Middle frontal gyrus (tissue), 1 donor: ENCODE data around the gene ABCB11.
"Not testable (repeated sequence)": the region's sequence is repeated elsewhere in the genome, so short reads cannot be mapped to it uniquely, and the experiment has no call there.

Source experiments
- DNase-seq: peaks from one replicate; pipeline ENCODE4 v3.0.0-alpha.2; 2015; ENCODE audit warnings: low spot score; ENCODE audit errors: extremely low spot score

ABCB11 gene

DNA sequence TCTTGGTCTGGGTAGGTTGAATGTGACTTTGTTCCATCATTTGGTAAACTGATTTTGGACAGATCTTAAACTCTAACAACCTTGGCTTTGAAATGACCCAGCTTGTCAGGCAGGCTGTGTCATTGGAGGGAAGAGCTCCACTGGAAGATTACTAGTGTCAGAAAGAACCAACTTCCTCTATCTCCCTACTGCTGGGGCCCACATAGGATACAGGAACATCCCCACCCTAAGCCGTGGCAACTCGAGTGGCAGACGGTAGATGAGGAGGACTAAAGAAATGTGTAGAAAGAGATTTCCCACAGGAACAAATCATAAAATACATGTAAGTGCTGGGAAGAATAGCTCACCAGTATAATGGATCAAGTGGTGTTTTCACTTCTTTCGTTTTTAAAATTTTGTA lies 134.3 kb downstream of the ABCB11 start:
- no peak for DNase-seq

DNA sequence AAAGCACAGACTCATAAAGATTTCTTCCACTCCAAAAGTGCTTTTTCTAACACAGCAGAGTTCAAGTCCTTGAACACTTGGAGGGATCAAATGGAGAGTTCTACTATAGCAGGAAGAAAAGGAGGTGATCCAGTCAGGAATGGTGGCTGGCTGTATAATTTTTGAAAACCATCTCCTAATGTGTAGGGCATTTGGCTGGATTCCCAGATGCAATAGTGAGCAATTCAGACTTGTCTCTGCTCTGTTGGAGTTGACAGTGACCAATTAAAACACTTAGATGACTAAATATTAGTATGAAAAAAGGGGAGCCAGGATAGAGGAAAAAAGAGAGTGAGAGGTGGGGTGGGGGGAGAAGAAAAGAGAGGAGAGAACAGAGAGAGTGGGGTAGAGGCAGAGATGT lies 135.4 kb downstream of the ABCB11 start:
- no peak for DNase-seq

DNA sequence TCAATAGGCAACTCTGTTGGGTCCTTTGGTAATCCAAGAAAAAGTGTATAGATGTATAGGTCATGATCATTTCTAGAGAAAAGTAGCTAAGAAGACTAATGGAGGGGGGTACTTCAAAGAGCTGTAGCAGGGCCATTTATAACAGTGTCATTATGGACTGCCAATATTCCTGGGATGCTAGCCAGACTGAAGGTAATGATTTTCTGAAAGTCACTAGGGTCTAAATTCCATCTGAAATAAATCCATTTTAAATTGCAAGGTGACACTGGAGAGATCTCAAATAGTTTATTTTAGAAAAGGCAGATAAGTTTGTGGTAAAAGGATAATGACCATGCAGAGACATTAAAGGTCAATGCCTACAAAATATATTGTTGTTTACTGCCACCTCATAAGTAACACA lies 136.4 kb downstream of the ABCB11 start:
- DNase-seq = no peak

GRCh38 chr2:168894101-168894500 lies 137.0 kb downstream of the ABCB11 start:
- DNase-seq = no peak

- DNase-seq = no peak
Measured at GRCh38 chr2:168892327-168892726, 138.8 kb downstream of the ABCB11 start.

GRCh38 chr2:168890006-168890782 lies 140.9 kb downstream of the ABCB11 start, which contains the start of gene SPC25:
SPC25 (minus strand) TSS chr2:168890430; CDS start chr2:168889519, 911 bp downstream.
- peak; percentile 72 for DNase-seq

- DNase-seq = no peak
Measured at GRCh38 chr2:168889635-168890005, 141.5 kb downstream of the ABCB11 start.

DNA sequence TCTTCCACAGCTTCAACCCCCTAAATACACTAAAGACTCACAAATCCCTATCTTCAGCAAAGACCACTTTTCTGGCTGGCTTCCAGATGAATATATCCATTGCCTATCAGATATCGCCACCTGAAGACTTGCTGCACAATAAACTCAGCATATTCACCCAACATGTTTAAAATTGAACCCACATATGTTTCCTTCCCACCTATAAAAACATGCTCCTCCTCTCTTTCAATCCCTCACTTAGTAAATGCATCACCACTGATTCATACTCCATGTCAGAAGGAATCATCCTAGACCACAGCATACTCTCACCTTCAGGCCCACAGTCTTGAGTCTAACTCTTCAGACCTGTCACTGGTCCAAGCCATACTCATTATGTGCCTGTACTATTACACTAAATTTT lies 146.1 kb downstream of the ABCB11 start:
- no peak for DNase-seq

- not testable (repeated sequence) for DNase-seq
Measured at GRCh38 chr2:168882163-168882562, 149.0 kb downstream of the ABCB11 start.

DNA sequence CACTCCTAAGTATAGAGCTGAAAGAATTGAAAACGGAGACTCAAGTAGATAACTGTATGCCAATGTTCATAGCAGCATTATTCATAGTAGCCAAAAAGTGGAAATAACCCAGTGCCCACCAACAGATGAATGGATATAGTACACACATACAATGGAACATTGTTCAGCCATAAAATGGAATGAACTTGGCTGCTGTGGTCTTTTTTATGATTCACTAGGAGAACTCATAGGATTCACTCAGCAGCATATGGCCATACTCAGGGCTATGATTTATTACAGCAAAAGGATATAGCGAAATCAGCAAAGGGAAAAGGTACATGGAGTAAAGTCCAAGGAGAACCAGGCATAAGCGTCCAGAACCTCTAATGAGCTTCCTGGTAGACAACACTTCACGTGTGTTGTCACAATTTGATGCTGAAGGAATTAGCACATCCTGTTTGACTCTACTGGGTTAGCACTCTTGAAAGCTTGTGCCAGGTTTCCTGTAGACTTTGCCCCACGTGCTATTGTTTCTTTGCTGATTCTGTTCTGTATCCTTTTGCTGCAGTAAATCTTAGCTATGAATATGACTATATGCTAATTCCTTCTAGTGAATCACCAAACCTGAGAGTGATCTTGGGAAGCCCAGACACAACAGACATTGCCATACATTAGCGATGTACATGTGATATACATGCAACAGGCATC lies 156.6 kb downstream of the ABCB11 start:
- no peak for DNase-seq

DNA sequence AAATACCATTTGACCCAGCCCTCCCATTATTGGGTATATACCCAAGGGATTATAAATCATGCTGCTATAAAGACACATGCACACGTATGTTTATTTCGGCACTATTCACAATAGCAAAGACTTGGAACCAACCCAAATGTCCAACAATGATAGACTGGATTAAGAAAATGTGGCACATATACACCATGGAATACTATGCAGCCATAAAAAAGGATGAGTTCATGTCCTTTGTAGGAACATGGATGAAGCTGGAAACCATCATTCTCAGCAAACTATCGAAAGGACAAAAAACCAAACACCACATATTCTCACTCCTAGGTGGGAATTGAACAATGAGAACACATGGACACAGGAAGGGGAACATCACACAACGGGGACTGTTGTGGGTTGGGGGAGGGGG lies 160.3 kb downstream of the ABCB11 start:
- not testable (repeated sequence) for DNase-seq
